Keratinocyte (primary cell): ENCODE data around the gene FAM210B. TPM values are rescaled to one million over a fixed set of nuclear protein-coding genes. Genes with fewer than 3 reads are reported as not detected.

ENCODE experiments used
- DNase-seq: peaks from one replicate; pipeline ENCODE4 v3.0.0-alpha.2; 2011; ENCODE audit warnings: low read depth, missing footprints, low spot score
- FAIRE-seq: peaks from 2 replicates; lab custom pipeline; 2011; peaks lifted over from hg19 to GRCh38; lab: Jason Lieb, UNC
- H2AFZ ChIP-seq: 2 replicates; pipeline ENCODE4 v1.6.0; 2012; ENCODE audit warnings: low read length, control low read depth, inconsistent platforms; ENCODE audit not compliant: control insufficient read depth
- H3K27ac ChIP-seq: 2 replicates; pipeline ENCODE4 v1.5.1; 2011; ENCODE audit warnings: low read length; ENCODE audit not compliant: control insufficient read depth, insufficient read depth
- H3K27me3 ChIP-seq: 3 replicates; pipeline ENCODE4 v1.6.0; 2011; ENCODE audit warnings: low read length; ENCODE audit not compliant: control insufficient read depth, insufficient read depth; ENCODE audit errors: extremely low read depth
- H3K36me3 ChIP-seq, 2 experiments: 2 replicates in 1 of 2; 3 replicates in 1 of 2; pipeline ENCODE4 v1.5.1; 2011; ENCODE audit warnings: low read length in 2 of 2, mild to moderate bottlenecking in 1 of 2; ENCODE audit not compliant: control insufficient read depth in 2 of 2, insufficient read depth in 2 of 2; ENCODE audit errors: extremely low read depth in 1 of 2
- H3K4me1 ChIP-seq: 3 replicates; pipeline ENCODE4 v1.5.1; 2011; ENCODE audit warnings: low read length; ENCODE audit not compliant: control insufficient read depth, insufficient read depth; ENCODE audit errors: extremely low read depth
- H3K4me2 ChIP-seq: 3 replicates; pipeline ENCODE4 v1.6.0; 2011; ENCODE audit warnings: low read depth, low read length; ENCODE audit not compliant: control insufficient read depth, insufficient read depth; ENCODE audit errors: extremely low read depth
- H3K4me3 ChIP-seq, 3 experiments: fragments of 200-600 bp in 1 of 3; sonication (generic) in 1 of 3; 2 replicates in 2 of 3; 3 replicates in 1 of 3; pipeline ENCODE4 v1.5.1; 2011 to 2016; ENCODE audit warnings: low read length in 3 of 3, mild to moderate bottlenecking in 3 of 3, control low read depth in 2 of 3, inconsistent platforms in 1 of 3, low read depth in 1 of 3, mixed read lengths in 1 of 3, mixed run types in 1 of 3, moderate library complexity in 1 of 3; ENCODE audit not compliant: control insufficient read depth in 2 of 3, insufficient read depth in 2 of 3; ENCODE audit errors: extremely low read depth in 1 of 3
- H3K79me2 ChIP-seq: 2 replicates; pipeline ENCODE4 v1.6.0; 2012; ENCODE audit warnings: low read length; ENCODE audit not compliant: control insufficient read depth, insufficient read depth
- H3K9ac ChIP-seq: 3 replicates; pipeline ENCODE4 v1.6.0; 2011; ENCODE audit warnings: low read length; ENCODE audit not compliant: control insufficient read depth, insufficient read depth; ENCODE audit errors: extremely low read depth
- H3K9me1 ChIP-seq: 3 replicates; pipeline ENCODE4 v1.6.0; 2011; ENCODE audit warnings: low read length; ENCODE audit not compliant: control insufficient read depth, insufficient read depth; ENCODE audit errors: extremely low read depth
- H3K9me3 ChIP-seq: 2 replicates; pipeline ENCODE4 v1.5.1; 2012; ENCODE audit warnings: low read depth, low read length; ENCODE audit not compliant: control insufficient read depth
- H4K20me1 ChIP-seq: 3 replicates; pipeline ENCODE4 v1.6.0; 2011; ENCODE audit warnings: low read length; ENCODE audit not compliant: control insufficient read depth, insufficient read depth; ENCODE audit errors: extremely low read depth
- CTCF ChIP-seq, 3 experiments: IDR thresholded peaks in 1 of 3; conservative IDR thresholded peaks in 1 of 3; optimal IDR thresholded peaks in 1 of 3; 2 replicates in 2 of 3; 3 replicates in 1 of 3; pipeline versions ENCODE3 to v1.5.1; 2011; ENCODE audit warnings: low read length in 3 of 3, mild to moderate bottlenecking in 3 of 3, moderate library complexity in 2 of 3, control low read depth in 1 of 3, inconsistent platforms in 1 of 3; ENCODE audit not compliant: insufficient read depth in 2 of 3; ENCODE audit errors: extremely low read depth in 1 of 3
- EZH2 ChIP-seq: IDR thresholded peaks from one replicate; pipeline ENCODE4 v1.6.1; 2012; ENCODE audit warnings: inconsistent platforms, mild to moderate bottlenecking, low read length, moderate library complexity
- dilution Hi-C: fragments of 300-500 bp; cut with MboI; formaldehyde crosslinking; loops from one replicate; pipeline ENCODE4 v1.7.0; 2020; ENCODE audit warnings: low sequenced_read_pairs; ENCODE audit not compliant: extremely low pct_ligation_motif_present
- polyA plus RNA-seq, 5 experiments: library from polyadenylated mRNA; depleted of rRNA in 3 of 5; stranded (reverse) in 3 of 5; stranded (forward) in 1 of 5; unstranded in 1 of 5; fragments of >200 nt; gene quantifications; 1 replicate in 1 of 5; 2 replicates in 3 of 5; 3 replicates in 1 of 5; pipeline versions ENCODE4 v1.2.1 to v1.2.3, GENCODE V29; 2011 to 2012; ENCODE audit warnings: missing spikeins in 2 of 5, low read depth in 1 of 5, low replicate concordance in 1 of 5

The FAM210B gene
- polyA plus RNA-seq, 1 donor (not counting 4 experiments of a cell fraction or from before 2014, with no cell fraction given): 34.5 TPM

GRCh38 chr20:56345911-56346310 is 12.9 kb upstream of the FAM210B start:
- no peak overlapping the region for H3K4me2 ChIP-seq
- TF ChIP-seq CTCF (optimal IDR thresholded peaks at IDR 0.05 in 1 of 3, IDR thresholded peaks at IDR 0.05 in 1 of 3, conservative IDR thresholded peaks at IDR 0.05 in 1 of 3; ENCODE audit: extremely low read depth in 1 of 3, insufficient read depth in 2 of 3, low read length in 3 of 3): no peak
- no peak for TF ChIP-seq EZH2
- dilution Hi-C loops: no loop called here
- DNase-seq (no peak), FAIRE-seq (no peak)
- no peak overlapping the region for H3K27ac ChIP-seq
- no peaks in the 10 kb centered on the region for H3K9me3 ChIP-seq
- no peaks in the 10 kb centered on the region for H3K79me2 ChIP-seq
- no peaks in the 10 kb centered on the region for H3K9me1 ChIP-seq
- H3K27me3 ChIP-seq: peaks cover 3% of the 10 kb centered on the region
- H2AFZ ChIP-seq: no peak overlapping the region
- no peak overlapping the region for H3K9ac ChIP-seq
- H4K20me1 ChIP-seq: no peaks in the 10 kb centered on the region
- H3K36me3 ChIP-seq: no peaks in the 10 kb centered on the region
- peaks cover 3% of the 10 kb centered on the region for H3K4me1 ChIP-seq
- H3K4me3 ChIP-seq: no peak overlapping the region

- Histone ChIP-seq H3K4me2 (no peak overlapping the region), H3K36me3 (no peaks in the 10 kb centered on the region), H3K27ac (no peak overlapping the region), H3K9ac (no peak overlapping the region), H3K4me3 (no peak overlapping the region), H3K79me2 (no peaks in the 10 kb centered on the region), H3K27me3 (peaks cover 3% of the 10 kb centered on the region), H2AFZ (no peak overlapping the region), H4K20me1 (no peaks in the 10 kb centered on the region), H3K9me3 (no peaks in the 10 kb centered on the region), H3K4me1 (peaks cover 3% of the 10 kb centered on the region), H3K9me1 (no peaks in the 10 kb centered on the region)
- dilution Hi-C loops: no loop called here
- TF ChIP-seq EZH2: no peak
- no peak for TF ChIP-seq CTCF (optimal IDR thresholded peaks at IDR 0.05 in 1 of 3, IDR thresholded peaks at IDR 0.05 in 1 of 3, conservative IDR thresholded peaks at IDR 0.05 in 1 of 3; ENCODE audit: extremely low read depth in 1 of 3, insufficient read depth in 2 of 3, low read length in 3 of 3)
- DNase-seq (no peak), FAIRE-seq (no peak)
These were observed 11.0 kb upstream of the FAM210B start for GRCh38 chr20:56347628-56348304.
